GM18511 (cell line): ENCODE measurements around the gene CDKN1A.
A peak's percentile ranks its signal among the peaks of the same experiment; 100 is the strongest.

Experiments
- ATAC-seq: cut with Tn5 transposase; IDR thresholded peaks from one replicate; pipeline ENCODE4 v1.9.1; 2021; ENCODE audit warnings: mild to moderate bottlenecking, moderate library complexity; ENCODE audit not compliant: unreplicated experiment

The CDKN1A gene

GRCh38 chr6:36677059-36677749 is 1.3 kb upstream of the CDKN1A start:
- no peak for ATAC-seq

- ATAC-seq: no peak
These were observed 594 bp upstream of the CDKN1A start for GRCh38 chr6:36677753-36678487.

DNA sequence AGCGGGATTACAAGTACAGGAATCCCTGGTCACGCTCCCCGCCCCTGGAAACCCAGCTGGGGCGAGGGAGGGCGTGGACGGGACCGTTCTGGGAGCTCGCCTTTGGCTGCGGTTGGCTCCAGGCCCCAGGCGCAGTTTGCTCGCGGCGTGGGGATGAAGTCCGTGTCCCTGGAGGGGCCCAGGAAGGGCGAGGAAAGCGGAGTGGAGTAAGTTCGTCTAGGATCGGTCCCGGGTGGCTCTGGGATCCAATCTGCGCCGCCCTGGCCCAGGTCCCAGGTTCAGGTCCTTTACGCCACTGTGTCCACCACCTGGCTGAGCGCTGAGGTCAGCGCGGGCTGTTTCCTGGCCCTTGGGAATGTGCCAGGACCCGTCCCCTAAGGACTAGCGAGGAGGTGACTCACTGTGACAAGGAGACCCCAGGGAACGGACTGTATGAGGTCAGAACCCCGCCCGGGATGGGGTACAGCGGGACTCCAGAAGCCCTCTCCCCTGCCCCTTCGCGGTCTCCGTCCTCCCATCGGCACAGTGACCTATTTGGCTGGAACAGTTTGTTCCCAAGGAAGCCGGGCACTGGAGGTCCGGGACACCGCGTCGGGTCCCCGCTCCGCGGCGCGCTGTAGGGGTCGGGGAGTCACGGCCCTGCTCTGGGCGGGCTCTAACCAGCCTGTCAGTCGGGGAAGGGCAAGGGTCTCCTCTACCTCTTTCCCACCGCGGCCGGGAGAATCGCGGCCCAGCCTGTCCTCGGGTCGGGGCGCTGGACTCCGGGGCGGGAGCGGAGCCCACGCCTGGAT is 724 bp downstream of the CDKN1A start:
- ATAC-seq: no peak

DNA sequence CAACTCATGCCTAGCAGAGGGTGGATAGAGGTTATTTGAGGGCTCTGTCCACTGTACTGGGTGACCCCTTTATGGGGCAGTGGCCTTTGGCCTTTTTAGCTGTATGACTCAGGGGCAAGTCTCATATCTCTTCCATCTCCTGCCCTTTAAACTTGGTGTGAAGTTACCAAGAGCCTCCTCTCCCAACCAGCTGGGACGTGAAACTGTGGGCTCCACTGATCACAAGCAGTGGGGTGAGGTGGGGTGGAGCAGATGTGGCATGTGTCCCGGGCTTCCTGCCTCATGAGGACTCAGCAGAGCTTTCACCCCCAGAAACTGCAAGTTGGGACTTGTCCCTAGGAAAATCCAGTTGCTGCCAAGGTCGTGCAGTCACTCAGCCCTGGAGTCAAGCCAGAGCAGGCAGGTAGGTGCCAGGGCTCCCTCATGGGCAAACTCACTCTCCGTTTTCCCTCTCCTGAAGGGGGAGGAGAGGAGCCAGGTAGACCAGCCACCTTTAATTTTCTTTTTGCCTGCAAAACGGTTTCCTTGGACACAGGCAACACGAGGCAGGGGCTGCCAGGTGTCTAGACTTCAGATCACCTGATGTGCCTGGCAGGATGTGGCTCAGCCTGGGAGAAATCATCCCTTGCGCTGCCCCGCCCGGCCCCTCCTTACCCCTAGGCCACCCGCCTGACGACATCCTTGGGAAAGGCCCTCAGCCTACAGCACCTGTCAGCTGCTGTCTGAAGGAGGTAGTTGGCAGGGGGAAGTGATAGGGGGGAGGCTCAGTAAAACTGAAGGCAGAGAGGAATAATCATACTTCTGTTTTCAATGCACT is 4.0 kb downstream of the CDKN1A start:
- no peak for ATAC-seq

DNA sequence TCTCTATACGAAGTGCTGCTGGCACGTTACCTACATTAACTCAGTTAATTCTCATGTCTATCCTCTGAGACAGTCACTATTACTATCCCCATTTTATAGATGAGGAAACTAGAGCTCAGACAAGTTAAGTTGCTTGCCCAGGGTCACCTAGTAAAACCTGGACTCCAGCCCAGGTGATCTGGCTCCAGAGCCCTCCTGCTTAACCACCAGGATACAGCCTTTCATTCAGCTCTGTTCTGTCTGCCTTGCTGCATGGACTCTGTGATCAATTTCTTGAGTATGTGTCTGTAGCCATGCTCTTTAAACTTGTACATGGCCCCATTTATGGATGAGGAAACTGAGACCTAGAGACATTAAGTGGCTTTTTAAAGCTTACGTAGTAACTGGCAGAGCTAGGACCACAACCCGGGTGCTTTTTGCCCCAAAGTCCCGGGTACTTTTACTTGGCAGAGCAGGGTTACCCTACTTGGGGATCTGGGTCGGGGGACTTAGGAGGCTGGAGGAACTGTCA is 4.7 kb downstream of the CDKN1A start:
- ATAC-seq: no peak

DNA sequence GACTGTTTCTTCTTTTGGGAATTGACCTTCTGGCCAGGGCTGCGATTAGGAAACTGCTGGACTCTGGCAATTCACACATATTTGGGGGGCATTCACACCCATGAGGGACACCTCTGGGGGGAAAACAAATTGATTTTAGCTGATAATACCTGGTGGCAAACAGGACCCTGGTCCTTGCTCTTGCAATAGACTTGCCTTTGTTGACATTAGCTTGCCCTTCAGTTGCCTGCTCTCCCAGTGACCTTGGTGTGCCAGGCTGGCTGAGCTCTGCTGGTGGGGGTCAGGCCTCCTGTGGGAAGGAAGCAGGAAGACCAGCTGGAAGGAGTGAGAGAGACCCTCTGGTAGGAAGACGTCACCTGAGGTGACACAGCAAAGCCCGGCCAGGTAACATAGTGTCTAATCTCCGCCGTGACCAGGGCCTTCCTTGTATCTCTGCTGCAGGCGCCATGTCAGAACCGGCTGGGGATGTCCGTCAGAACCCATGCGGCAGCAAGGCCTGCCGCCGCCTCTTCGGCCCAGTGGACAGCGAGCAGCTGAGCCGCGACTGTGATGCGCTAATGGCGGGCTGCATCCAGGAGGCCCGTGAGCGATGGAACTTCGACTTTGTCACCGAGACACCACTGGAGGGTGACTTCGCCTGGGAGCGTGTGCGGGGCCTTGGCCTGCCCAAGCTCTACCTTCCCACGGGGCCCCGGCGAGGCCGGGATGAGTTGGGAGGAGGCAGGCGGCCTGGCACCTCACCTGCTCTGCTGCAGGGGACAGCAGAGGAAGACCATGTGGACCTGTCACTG is 5.3 kb downstream of the CDKN1A start:
- ATAC-seq: no peak

DNA sequence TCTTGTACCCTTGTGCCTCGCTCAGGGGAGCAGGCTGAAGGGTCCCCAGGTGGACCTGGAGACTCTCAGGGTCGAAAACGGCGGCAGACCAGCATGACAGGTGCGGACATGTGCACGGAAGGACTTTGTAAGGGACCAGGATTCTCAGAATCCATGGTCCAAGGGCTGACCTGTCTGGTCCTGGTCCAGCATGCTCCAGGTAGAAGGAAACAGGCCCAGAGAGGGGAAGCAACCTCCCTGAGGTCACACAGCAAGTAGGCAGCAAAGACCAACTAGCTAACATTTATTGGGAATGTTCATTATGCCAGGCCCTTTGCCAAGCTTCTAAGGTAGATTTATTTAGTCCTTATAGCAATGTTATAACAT is 5.9 kb downstream of the CDKN1A start:
- ATAC-seq: no peak

GRCh38 chr6:36685166-36685924 is 6.8 kb downstream of the CDKN1A start:
- ATAC-seq: no peak

- no peak for ATAC-seq
These were observed 7.6 kb downstream of the CDKN1A start for GRCh38 chr6:36685926-36686667.

DNA sequence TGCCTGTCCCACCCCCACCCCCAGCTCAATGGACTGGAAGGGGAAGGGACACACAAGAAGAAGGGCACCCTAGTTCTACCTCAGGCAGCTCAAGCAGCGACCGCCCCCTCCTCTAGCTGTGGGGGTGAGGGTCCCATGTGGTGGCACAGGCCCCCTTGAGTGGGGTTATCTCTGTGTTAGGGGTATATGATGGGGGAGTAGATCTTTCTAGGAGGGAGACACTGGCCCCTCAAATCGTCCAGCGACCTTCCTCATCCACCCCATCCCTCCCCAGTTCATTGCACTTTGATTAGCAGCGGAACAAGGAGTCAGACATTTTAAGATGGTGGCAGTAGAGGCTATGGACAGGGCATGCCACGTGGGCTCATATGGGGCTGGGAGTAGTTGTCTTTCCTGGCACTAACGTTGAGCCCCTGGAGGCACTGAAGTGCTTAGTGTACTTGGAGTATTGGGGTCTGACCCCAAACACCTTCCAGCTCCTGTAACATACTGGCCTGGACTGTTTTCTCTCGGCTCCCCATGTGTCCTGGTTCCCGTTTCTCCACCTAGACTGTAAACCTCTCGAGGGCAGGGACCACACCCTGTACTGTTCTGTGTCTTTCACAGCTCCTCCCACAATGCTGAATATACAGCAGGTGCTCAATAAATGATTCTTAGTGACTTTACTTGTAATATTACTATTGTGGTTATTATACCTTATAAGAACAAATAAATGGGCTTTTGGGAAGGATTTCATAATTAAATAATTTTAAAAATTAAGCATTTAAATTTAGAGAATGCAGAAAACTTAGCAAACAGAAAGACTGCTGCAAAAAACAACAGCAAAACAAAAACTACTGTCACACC is 8.4 kb downstream of the CDKN1A start:
- no peak for ATAC-seq

- ATAC-seq: no peak
These were observed 9.7 kb downstream of the CDKN1A start for GRCh38 chr6:36688063-36688738.

DNA sequence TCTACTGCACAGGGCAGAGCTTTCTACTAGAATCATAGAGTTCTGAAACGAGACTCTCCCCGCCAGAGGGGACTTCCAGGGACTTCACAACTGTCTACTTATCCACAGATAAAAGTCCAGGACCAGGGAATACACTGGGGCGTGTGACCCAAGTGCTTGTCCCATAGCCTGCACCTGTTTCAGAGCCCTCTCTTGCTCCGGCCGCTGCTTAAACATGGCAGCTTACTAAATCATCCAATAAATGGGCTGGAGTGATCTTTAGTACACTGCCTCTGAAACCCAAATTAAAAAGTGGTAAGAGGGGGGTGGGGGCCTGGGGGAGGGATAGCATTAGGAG is 10.2 kb downstream of the CDKN1A start:
- ATAC-seq: no peak

DNA sequence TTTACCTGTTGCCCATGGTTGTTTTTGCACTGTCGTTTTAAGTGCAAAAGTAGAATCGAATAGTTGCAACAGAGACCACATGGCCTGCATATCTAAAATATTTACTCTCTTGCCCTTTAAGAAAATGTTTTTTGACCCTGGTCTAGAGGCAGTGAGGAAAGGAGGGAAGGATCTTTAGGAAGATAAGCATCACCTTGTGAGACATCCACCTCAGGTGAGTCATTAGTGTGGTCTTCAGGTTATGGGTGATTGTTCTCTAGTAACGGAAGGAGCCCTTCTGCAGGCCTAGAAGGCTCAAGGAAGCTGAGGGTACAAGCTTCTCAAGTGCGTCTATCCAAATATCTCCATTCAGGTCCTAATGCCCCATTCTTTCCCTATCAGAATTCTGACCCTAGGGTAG is 12.5 kb downstream of the CDKN1A start:
- no peak for ATAC-seq

- no peak for ATAC-seq
These were observed 13.1 kb downstream of the CDKN1A start for GRCh38 chr6:36691612-36692011.

DNA sequence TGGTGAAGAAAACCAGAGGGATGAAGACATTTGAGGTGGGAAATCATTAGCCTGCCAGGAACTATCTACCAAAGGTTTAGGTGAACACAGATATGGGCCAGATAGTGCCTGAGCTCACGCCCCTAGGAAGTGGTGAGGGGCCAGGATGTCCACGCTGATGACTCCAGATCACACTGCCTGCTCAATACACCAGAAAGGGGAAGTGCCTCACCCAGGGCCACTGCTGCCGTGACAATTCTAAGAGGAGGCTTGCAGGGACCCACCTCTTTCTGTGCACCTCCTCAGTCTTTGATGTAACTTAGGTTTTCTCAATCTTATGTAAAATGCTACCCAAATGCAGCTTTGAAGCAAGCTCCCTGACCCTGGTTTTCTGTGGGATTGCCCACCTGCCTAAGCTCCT is 13.7 kb downstream of the CDKN1A start:
- peak; percentile 79 for ATAC-seq

GRCh38 chr6:36692861-36693702 is 14.6 kb downstream of the CDKN1A start:
- ATAC-seq: no peak
